NT2/D1 (cell line): Measurements from ENCODE around the gene ATE1.

Source experiments
- SUZ12 ChIP-seq: IDR thresholded peaks from 2 replicates; pipeline ENCODE4 v1.6.1; 2011; ENCODE audit not compliant: insufficient read length, insufficient read depth; ENCODE audit errors: extremely low read depth
- YY1 ChIP-seq: IDR thresholded peaks from 2 replicates; pipeline ENCODE4 v1.6.1; 2011; ENCODE audit not compliant: insufficient read length, insufficient read depth
- ZNF274 ChIP-seq: IDR thresholded peaks from 2 replicates; pipeline ENCODE4 v1.6.1; 2011; ENCODE audit warnings: mild to moderate bottlenecking, low read depth, low read length

GRCh38 chr10:121700416-121700815 lies 227.4 kb downstream of the ATE1 start:
- TF ChIP-seq ZNF274 (no peak), SUZ12 (no peak), YY1 (no peak)
